Anterior cingulate cortex (tissue), 58 donors: ENCODE data around the gene TEX14.
A peak's percentile ranks its signal among the peaks of the same experiment; 100 is the strongest.
"Not testable (repeated sequence)": the region's sequence is repeated elsewhere in the genome, so short reads cannot be mapped to it uniquely, and the experiment has no call there.

Experiments
- DNase-seq, 58 donors: peaks; one replicate each; lab custom pipeline; 2025; lab: John Stamatoyannopoulos, UW

The TEX14 gene

DNA sequence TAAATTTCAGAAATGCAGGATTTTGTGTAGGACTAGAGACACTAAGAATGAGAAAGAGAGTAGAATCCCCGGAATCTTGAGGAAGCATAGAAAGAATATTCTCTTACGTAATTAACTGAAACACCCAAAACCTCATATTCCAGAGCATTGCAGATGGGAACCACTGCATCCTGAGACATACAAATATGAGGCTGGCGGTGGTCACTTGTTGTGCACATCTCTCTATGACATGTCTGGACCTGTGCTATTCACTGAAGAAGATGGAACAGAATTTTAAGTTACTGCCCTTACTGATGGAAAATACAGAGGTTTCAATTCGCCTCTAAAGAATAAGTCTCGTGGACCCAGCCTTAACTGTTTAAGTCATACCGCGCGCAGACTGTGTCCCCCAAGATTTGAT is 1.4 kb upstream of the TEX14 start:
- no peak for DNase-seq

DNA sequence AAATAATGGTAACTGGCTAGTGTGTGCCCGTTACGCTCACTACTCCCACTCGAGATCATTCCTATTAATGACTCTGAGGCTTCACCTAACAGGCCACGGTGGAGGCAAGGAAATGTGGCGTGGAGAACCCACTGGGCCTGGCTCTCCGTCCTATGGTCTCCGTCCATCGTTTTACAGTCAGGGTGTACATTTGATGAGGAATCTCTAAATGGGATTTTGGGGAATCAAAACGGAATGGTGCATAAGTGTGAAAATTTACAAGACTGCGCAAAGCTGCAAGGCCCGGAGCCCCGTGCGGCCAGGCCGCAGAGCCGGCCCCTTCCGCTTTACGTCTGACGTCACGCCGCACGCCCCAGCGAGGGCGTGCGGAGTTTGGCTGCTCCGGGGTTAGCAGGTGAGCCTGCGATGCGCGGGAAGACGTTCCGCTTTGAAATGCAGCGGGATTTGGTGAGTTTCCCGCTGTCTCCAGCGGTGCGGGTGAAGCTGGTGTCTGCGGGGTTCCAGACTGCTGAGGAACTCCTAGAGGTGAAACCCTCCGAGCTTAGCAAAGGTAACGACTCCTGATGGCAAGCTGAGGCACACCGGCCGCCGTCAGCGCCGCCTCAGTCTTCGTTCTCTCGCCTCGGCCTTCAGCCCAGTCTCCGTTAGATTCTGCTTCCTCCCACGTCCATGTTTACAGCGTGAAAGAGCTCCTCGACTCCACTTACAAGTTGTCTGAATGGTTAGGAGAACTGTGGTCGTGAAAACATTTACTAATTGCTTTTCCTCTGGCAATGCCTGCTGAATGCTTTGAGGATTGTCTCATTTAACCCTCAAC is 602 bp upstream of the TEX14 start, which contains the start of gene RAD51C:
Gene RAD51C, plus strand, starts transcription at position 364 of the 817 bp plus-strand sequence. Its CDS starts 42 bp downstream, at position 406.
- peak in 57 of 58 donors; percentile 11 to 87 (median 72) for DNase-seq

DNA sequence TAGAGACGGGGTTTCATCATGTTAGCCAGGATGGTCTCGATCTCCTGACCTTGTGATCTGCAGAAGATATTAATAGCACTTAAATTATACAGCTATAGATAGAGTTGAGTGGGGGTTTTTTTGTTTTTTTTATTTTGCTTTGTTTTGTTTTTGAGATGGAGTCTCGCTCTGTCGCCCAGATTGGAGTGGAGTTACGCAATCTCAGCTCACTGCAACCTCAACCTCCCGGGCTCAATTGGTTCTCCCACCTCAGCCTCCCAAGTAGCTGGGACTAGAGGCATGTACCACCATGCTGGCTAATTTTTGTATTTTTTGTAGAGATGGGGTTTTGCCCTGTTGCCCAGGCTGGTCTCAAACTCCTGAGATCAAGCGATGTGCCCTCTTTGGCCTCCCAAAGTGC is 1.8 kb downstream of the TEX14 start:
- DNase-seq: not testable (repeated sequence)

DNA sequence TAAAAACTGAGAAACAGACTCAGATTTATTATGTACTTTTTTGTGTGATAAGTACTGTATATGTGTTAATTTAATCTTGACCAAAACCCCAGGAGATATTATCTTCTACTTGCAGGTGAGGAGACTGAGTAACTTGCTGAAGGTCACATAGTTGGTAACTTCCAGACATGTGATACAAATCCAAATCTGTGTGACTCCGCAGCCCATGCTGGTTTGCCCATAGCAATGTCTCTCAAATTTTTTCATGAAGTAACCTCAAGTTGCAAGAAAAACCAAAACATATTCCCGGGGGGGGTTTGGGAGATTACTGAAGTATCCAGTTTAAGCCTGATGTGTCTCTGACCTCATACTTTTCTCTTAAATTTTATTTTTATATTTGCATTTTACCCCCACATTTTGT is 3.3 kb downstream of the TEX14 start:
- DNase-seq: no peak

DNA sequence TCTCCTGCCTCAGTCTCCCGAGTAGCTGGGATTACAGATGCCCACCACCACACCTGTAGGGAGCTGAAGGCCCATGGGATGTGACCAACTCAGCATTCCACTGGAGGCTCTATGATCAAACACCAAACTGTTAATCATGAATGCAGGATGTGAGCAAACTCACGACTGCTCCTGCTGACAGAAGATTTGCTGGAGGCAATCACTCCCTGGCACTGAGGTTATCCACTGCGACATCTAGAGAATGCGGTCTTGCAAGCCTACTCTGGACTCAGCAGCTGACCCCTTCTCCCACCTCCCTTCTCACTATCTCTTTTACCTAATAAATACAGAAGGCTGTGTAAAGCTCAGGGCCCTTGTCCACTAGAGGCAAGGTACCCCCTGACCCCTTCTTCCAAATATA is 4.9 kb downstream of the TEX14 start:
- DNase-seq: no peak

DNA sequence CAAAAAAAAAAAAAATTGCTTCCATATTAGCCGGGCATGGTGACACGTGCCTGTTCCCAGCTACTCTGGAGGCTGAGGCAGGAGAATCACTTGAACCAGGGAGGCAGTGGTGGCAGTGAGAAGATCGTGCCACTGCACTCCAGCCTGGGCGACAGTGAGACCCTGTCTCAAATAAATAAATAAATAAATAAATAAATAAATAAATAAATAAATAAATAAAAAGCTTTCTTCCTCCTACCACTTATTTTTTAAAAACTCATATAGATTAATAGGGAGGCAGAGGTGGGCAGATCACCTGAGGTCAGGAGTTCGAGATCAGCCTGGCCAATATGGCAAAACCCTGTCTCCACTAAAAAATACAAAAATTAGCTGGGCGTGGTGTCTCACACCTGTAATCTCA is 7.4 kb downstream of the TEX14 start:
- DNase-seq: not testable (repeated sequence)

DNA sequence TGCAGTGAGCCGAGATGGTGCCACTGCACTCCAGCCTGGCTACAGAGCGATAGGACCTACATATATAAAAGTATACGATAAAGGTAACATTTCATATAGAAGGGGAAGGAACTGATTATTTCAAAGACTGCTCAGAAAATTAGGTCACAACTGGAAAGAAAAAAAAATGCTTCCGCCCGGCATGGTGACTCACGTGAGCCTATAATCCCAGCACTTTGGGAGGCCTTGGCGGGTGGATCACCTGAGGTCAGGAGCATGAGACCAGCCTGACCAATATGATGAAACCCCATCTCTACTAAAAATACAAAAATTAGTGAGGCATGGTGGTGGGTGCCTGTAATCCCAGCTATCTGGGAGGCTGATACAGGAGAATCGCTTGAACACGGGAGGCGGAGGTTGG is 7.8 kb downstream of the TEX14 start:
- DNase-seq: no peak

DNA sequence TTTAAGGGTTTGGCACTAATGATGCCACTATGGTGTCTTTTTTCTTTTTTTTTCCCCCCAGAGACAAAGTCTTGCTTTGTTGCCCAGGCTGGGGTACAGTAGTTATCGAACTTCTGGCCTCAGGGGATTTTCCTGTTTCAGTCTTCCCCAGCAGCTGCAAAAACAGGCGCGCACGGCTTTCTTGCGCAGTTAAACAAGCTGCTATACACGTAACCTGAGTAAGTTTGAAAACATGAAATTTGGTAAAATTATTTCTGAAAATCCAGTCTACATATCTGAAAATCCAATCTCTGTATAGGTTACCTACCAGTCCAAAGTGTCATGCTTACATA is 11.8 kb downstream of the TEX14 start:
- no peak for DNase-seq

DNA sequence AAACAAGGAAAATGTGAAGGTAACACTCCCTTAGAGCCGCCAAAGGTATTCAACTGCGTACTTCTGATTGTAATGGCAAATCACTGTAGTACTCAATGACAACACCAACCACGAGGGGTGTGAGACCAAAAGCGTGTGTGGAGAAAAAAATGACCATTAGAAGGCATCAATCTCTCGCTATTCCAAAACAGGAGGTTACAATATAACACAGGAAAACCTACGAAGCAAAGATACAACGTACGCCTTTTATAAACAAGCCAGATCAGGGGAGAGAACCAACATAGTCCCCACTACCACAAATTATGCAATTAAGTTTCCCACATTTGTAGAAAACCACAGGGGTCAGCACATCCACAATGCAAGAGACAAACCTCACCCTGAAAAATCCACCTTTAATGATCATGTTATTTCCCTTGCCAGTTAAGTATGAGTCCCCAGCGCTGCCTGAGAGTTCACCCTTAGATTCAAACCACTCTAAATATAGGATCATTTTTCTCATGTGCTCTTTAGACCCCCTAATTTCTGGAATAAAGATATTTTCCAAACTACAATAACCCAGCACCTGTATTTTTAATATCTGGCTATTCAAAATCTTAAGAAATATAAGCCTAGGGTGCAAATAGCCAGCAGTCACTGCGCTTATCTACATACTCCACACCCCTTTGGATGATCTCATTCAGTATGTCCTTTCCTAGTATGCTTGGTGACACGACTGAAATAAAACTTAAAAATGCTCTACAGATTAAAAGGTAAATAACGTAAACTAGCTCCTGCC is 12.4 kb downstream of the TEX14 start:
- no peak for DNase-seq

DNA sequence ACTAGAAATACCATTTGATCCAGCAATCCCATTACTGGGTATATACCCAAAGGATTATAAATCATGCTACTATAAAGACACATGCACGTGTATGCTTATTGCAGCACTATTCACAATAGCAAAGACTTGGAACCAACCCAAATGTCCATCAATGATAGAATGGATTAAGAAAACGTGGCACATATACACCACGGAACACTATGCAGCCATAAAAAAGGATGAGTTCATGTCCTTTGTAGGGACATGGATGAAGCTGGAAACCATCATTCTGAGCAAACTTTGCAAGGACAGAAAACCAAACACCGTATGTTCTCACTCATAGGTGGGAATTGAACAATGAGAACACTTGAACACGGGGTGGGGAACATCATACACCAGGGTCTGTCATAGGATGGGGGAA is 13.6 kb downstream of the TEX14 start:
- not testable (repeated sequence) for DNase-seq

DNA sequence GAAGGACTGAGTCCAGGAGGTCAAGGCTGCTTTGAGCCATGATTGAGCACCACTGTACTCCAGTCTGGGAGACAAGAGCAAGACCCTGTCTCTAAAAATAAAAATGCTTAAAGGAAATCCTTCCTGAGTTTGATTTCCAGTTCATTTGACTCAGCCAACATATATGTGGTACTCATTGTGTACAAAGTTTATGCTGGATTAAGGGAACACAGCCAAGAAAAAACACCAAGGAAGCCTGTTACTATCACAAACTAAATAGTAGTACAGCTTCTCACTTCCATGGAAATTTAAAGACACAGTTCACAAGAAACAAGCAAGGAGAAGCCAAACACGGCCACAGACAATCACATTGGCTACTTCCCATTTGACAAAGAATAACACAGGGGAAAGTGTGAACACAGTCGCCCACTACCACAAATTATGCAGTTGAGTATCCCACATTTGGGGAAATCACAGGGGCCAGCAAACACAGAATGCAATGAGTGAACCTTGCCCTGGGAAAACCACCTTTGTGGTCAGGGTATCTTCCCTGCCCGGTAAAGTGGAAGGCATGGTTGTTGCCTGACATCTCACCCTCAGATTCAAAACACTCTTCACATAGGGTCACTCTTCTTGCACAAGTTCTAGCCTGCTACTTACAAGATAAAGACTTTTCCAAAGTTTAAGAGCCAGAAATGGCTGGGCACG is 14.5 kb downstream of the TEX14 start:
- no peak for DNase-seq

DNA sequence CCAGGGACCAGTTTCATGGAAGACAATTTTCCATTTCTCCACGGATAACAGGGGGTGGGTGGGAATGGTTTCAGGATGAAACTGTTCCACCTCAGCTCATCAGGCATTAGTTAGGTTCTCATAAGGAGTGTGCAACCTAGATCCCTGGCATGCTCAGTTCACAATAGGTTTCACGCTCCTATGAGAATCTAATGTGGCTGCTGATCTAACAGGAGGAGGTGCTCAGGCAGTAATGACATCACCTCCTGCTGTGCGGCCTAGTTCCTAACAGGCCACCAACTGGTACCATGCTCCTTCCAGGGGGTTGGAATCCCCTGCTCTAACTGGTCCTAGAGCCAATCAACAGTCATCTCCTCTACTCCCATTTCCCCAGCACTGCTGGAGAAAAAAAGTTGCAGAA is 19.9 kb downstream of the TEX14 start:
- DNase-seq: no peak

DNA sequence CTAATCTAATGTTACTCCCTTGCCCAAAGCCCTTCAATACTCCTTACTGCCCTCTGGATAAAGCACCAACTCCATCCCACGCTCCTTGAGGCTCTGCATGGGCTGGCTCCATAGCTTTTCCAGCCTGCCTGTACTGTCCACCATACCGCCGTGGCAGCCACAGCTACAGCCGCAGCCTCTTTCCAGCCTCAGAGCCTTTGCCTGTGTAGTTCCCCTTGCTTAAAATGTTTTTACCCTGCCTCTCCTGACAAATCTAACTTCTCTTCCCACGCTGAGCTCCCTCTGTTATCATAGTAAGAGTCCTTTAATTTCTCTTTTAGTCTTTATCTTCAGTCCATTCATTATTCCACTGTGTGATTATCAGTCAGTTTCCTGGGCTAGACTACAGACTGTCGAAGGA is 22.0 kb downstream of the TEX14 start:
- no peak for DNase-seq

DNA sequence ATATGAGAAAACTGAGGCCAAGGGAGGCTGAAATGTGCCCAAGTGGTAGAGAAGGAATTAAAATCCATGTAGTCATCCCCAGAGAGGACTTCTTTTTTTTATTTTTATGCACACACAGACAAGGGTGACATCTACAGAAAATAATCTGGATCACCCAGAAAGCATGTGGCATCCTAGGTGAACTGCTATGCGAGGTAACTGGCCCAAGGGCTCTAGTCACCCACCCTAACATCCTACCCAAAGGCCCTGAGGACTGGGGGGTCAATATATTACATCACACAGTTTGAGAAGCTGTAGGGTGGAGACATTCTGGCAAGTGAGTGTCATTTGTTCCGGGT is 23.3 kb downstream of the TEX14 start:
- no peak for DNase-seq

DNA sequence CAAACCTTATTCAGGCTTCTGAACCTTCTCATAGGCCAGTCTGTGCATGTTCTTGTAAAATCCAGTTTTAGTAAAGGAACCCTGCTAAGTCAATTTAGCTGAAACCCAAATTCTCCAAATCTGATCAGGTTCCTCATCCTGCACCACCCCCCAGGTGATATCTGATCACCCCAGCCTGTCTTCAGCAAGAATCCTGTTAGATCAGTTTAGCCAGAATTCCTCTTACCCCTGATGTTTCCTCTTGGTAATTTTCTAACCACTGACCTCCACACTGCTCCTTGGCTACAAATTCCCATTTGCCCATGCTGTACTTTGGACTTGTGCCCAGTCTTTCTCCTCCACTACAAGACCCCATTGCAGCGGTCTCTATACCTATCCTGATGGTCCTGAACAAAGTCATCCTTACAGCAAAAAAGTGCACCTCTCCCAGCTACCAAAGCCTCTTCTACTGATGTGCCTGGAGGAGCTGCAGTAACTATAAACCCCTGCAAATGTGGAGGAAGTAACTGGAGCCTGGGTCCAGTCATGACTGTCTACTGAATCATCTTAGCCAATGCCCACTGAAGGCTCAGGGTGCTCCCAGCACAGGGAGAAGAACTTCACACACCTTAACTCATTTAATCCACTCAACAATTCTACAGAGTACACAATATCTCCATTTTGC is 23.8 kb downstream of the TEX14 start:
- DNase-seq: no peak

DNA sequence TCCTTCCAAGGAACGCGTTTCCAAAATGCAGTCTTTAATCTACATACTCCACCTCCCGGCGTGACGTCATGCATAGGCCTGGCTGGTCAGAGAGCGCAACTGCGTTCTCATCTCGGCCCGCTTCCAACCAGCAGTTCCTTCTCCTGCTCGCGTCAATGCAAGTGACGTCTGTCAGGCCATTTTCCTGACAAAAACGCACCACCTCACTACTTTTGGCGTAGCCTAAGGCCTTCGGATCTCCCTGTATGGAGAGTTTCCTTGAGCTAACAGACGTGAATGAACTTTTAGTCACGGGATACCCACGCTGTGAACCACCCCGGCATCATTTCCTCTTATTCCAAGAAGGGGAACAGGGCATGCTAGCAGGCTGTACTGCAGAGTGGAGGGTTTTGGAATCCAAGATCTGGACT is 25.0 kb downstream of the TEX14 start:
- DNase-seq: peak in 44 of 58 donors; percentile 1 to 60 (median 23)

DNA sequence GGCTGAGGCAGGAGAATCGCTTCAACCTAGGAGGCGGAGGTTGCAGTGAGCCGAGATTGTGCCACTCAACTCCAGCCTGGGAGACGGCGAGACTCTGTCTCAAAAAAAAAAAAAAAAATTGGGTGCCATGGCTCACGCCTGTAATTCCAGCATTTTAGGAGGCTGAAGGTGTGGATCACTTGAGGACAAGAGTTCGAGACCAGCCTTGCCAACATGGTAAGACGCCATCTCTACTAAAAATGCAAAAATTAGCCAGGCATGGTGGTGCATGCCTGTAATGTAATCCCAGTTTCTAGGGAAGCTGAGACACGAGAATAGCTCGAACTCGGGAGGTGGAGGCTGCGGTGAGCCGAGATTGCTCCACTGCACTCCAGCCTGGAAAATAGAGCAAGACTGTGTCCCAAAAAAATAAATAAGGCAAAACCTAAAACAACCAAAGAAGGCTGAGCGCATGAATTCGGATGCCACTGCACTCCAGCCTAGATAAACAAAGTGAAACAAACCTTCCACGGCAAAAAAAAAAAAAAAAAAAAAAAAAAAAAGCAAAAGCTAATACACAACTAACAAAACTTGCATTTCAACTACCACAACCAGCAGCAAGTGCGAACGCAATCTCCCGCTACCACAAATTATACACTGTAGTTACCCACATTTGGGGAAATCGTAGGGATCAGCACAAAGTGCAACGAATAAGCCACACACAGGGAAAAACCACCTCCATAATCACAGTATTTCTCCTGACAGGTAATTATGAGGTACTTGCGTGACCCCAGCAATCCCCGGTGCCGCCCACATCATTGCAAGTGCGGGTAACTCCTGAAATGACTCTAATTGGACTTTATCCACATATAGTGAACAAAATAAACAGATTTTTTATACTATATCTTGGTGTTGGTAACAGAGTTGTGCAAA is 25.6 kb downstream of the TEX14 start:
- DNase-seq: no peak

DNA sequence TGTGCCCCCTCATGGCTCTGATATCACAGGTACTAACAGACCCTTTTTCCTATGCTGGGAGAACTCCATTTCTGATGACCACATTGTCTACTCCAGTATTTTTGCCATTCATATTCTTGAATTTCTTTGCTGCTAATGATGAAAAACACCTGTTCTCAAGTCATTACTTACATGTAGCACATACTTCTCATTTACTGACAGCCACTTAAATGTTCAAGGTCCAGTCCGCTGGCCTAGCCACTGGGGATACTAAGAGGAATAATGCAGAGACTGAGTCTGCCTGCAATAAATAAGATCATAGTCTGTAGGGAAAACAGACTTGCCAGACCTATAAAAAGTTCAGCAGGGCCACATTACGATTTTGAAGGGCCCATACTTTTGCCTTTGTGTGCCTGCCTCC is 27.5 kb downstream of the TEX14 start:
- no peak for DNase-seq

DNA sequence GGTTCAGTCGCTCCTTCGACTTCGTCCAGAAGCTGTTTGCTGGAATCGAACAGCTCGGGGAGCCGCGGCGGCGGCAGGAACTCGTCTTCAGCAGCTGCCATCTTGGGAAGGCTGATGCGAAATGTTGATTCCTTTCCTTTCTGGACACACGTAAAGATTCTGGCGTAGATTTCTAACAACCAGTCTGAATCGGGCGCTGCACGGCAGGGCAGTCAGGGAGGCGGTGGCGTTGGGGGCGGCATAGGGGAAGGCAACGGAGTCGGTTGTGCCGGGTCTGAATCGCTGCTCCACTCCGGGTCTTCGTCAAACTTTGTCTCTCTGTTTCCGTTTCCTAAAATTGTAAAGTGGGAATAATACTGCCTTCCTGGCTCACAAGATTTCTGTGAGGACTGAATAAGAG is 30.3 kb downstream of the TEX14 start:
- no peak for DNase-seq

DNA sequence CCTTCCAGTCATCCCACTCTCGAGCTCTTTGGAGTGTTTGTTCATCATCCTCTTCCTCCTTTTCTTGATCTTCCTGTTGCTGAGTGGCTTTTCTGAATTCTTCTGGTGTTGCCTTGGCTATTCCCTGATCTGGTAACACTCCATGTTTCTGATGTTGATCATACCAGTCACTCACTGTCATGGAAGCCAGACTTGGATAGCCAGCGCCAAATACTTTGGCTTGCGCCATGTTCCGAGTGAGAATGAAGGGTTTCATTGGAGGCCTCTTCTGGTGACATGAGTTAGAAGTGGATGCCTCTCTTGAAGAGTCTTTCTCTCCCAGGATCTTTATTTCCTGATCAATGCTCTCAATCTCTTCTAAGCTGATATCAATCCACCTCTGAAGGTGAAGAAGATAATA is 31.2 kb downstream of the TEX14 start:
- no peak for DNase-seq
